GM12878 (cell line): ENCODE data around the gene TNFRSF9. TPM values are rescaled to one million over a fixed set of nuclear protein-coding genes. Genes with fewer than 3 reads are reported as not detected.

Source experiments
- ATAC-seq: fragments of 200-7000 bp; cut with Tn5 transposase; 3 replicates; pipeline ENCODE4 v1.9.1; 2020; ENCODE audit warnings: mild to moderate bottlenecking, moderate library complexity
- BruUV-seq: library from RNA; stranded (reverse); fragments of 400-500 nt; replicated peaks from 2 replicates; lab custom pipeline; 2021; lab: Mats Ljungman, UMichigan
- CTCF ChIA-PET: fragments of 300-600 bp; sonication (Branson Sonifier 250); formaldehyde crosslinking; extraction: SDS; loops from one replicate; lab custom pipeline; 2021; ENCODE audit warnings: inconsistent platforms; lab: Yijun Ruan, JAX
- POLR2A ChIA-PET: fragments of 350-600 bp; formaldehyde crosslinking; extraction: SDS; loops from one replicate; lab custom pipeline; 2021; ENCODE audit warnings: inconsistent platforms; lab: Charles Lee
- RAD21 ChIA-PET: fragments of 300-600 bp; sonication (Branson Sonifier 250); formaldehyde crosslinking; loops from one replicate; lab custom pipeline; 2023; ENCODE audit warnings: antibody characterized with exemption; ENCODE audit not compliant: unreplicated experiment; lab: Charles Lee
- SMC1A ChIA-PET: fragments of 300-600 bp; sonication (Branson Sonifier 250); formaldehyde crosslinking; loops from one replicate; lab custom pipeline; 2023; ENCODE audit not compliant: unreplicated experiment, uncharacterized antibody; lab: Charles Lee
- DNase-seq: peaks from one replicate; pipeline ENCODE4 v3.0.0-alpha.2; 2011; ENCODE audit warnings: low read depth, low spot score
- FAIRE-seq: peaks from 3 replicates; lab custom pipeline; 2011; peaks lifted over from hg19 to GRCh38; lab: Jason Lieb, UNC
- H2AFZ ChIP-seq: 2 replicates; pipeline ENCODE4 v1.6.0; 2011; ENCODE audit warnings: low read depth, low read length, control low read depth; ENCODE audit not compliant: control insufficient read depth
- H3K27ac ChIP-seq: 2 replicates; pipeline ENCODE4 v1.5.1; 2011; ENCODE audit warnings: control low read depth; ENCODE audit not compliant: control insufficient read depth, insufficient read depth
- H3K27me3 ChIP-seq, 2 experiments: replicated peaks in 1 of 2; 2 replicates each; pipeline versions ENCODE4 v1.6.0 to v1.6.1; 2011; ENCODE audit warnings: low read length in 1 of 2; ENCODE audit not compliant: control insufficient read depth in 2 of 2, insufficient read depth in 2 of 2
- H3K36me3 ChIP-seq, 2 experiments: 2 replicates each; pipeline ENCODE4 v1.5.1; 2011; ENCODE audit warnings: low read length in 1 of 2; ENCODE audit not compliant: control insufficient read depth in 2 of 2, insufficient read depth in 2 of 2
- H3K4me1 ChIP-seq: 2 replicates; pipeline ENCODE4 v1.6.1; 2011; ENCODE audit warnings: mild to moderate bottlenecking, low read length, moderate library complexity, mixed read lengths; ENCODE audit not compliant: control insufficient read depth, insufficient read depth
- H3K4me2 ChIP-seq: 2 replicates; pipeline ENCODE4 v1.6.0; 2011; ENCODE audit warnings: control low read depth; ENCODE audit not compliant: control insufficient read depth, insufficient read depth
- H3K4me3 ChIP-seq: fragments of 200-600 bp; sonication (generic); 2 replicates; pipeline ENCODE4 v1.5.1; 2016
- H3K79me2 ChIP-seq: 2 replicates; pipeline ENCODE4 v1.6.0; 2011; ENCODE audit warnings: low read length; ENCODE audit not compliant: control insufficient read depth, insufficient read depth
- H3K9ac ChIP-seq: 2 replicates; pipeline ENCODE4 v1.8.0; 2011; ENCODE audit warnings: low read length, control low read depth, mixed read lengths; ENCODE audit not compliant: control insufficient read depth, insufficient read depth
- H3K9me3 ChIP-seq: replicated peaks from 3 replicates; pipeline ENCODE4 v1.5.1; 2011; ENCODE audit warnings: mild to moderate bottlenecking, low read length; ENCODE audit not compliant: control insufficient read depth, insufficient read depth
- H4K20me1 ChIP-seq: 2 replicates; pipeline ENCODE4 v1.6.0; 2011; ENCODE audit not compliant: control insufficient read depth, insufficient read depth
- ASH2L ChIP-seq: fragments of 300-600, 200-600 bp; sonication (generic); IDR thresholded peaks from 2 replicates; pipeline ENCODE4 v1.6.1; 2017; ENCODE audit warnings: low read depth, mild to moderate bottlenecking, borderline replicate concordance
- CHD2 ChIP-seq: IDR thresholded peaks from 2 replicates; pipeline ENCODE4 v1.6.1; 2011; ENCODE audit warnings: low read depth, low read length, improper control_type of control experiment, borderline replicate concordance
- EED ChIP-seq: sonication (generic); IDR thresholded peaks from 2 replicates; pipeline ENCODE4 v1.6.1; 2016; ENCODE audit warnings: antibody characterized with exemption, low read depth
- MEF2A ChIP-seq: IDR thresholded peaks from 2 replicates; pipeline ENCODE4 v1.6.1; 2011; ENCODE audit warnings: low read depth, mild to moderate bottlenecking, low read length, moderate library complexity; ENCODE audit not compliant: insufficient read depth
- MTA2 ChIP-seq: fragments of 450-650 bp; IDR thresholded peaks from 2 replicates; pipeline ENCODE4 v1.6.1; 2016; ENCODE audit warnings: low read depth, mild to moderate bottlenecking, moderate library complexity
- MYC ChIP-seq: IDR thresholded peaks from 2 replicates; pipeline ENCODE4 v1.6.1; 2011; ENCODE audit warnings: mild to moderate bottlenecking, low read length, moderate library complexity, inconsistent platforms; ENCODE audit not compliant: insufficient read depth, insufficient replicate concordance, insufficient read length, severe bottlenecking
- NFIC ChIP-seq: IDR thresholded peaks from 2 replicates; pipeline ENCODE4 v1.6.1; 2012; ENCODE audit warnings: low read depth, mild to moderate bottlenecking, inconsistent platforms, low read length, moderate library complexity
- NR2F1 ChIP-seq: fragments of 450-650 bp; conservative IDR thresholded peaks from 2 replicates; pipeline ENCODE4 v1.6.1; 2017; ENCODE audit warnings: mild to moderate bottlenecking
- ZBED1 ChIP-seq: IDR thresholded peaks from 2 replicates; pipeline ENCODE4 v1.6.1; 2016; ENCODE audit warnings: borderline replicate concordance
- WGBS: methylation state at CpG from one replicate; pipeline ENCODE4 v1.1.6; 2016; ENCODE audit warnings: low lambda C conversion rate; ENCODE audit not compliant: insufficient replicate concordance, insufficient coverage; ENCODE audit errors: missing lambda C conversion rate; 5-methylcytosine and 5-hydroxymethylcytosine counted together
- in situ Hi-C: fragments of 300-500 bp; cut with MboI; formaldehyde crosslinking; loops from 9 replicates; pipeline ENCODE4 v1.14.3; 2018; ENCODE audit warnings: mixed read lengths
- intact Hi-C: fragments of 100-400 bp; cut with micrococcal nuclease; formaldehyde crosslinking; loops from one replicate; pipeline ENCODE4 v1.14.2; 2022; ENCODE audit not compliant: unreplicated experiment
- polyA plus RNA-seq, 11 experiments: library from polyadenylated mRNA; depleted of rRNA in 4 of 11; unstranded in 6 of 11; stranded (reverse) in 5 of 11; fragments of >200 nt; fragmentation: Nextera tagmentation in 4 of 11; fragmentation: Illumina TruSeq in 1 of 11; extraction: Ambion mirVana in 4 of 11; extraction: Trizol in 1 of 11; gene quantifications; 1 replicate in 1 of 11; 2 replicates in 10 of 11; pipeline versions ENCODE4 v1.2.1 to v1.2.3, GENCODE V29; 2011 to 2016; ENCODE audit warnings: inconsistent platforms in 2 of 11, missing spikeins in 2 of 11, low read depth in 1 of 11
- total RNA-seq, 4 experiments: library from RNA; depleted of rRNA in 3 of 4; stranded (reverse); fragments of >200 nt in 3 of 4; fragmentation: Illumina TruSeq in 1 of 4; extraction: Trizol in 1 of 4; gene quantifications; 2 replicates each; pipeline versions ENCODE4 v1.2.1 to v1.2.3, GENCODE V29; 2013 to 2021
- TF ChIP-seq, protein P1 (sequence below): fragments of 450-650 bp; IDR thresholded peaks from 2 replicates; pipeline ENCODE4 v1.6.1; 2016; ENCODE audit warnings: mild to moderate bottlenecking
- TF ChIP-seq, protein P2 (sequence below), 3 experiments: IDR thresholded peaks in 2 of 3; conservative IDR thresholded peaks in 1 of 3; 2 replicates each; pipeline ENCODE4 v1.5.1; 2011; ENCODE audit warnings: low read depth in 3 of 3, low read length in 3 of 3, mild to moderate bottlenecking in 3 of 3, control low read depth in 2 of 3, moderate library complexity in 2 of 3, inconsistent platforms in 1 of 3, mixed read lengths in 1 of 3; ENCODE audit not compliant: control insufficient read depth in 2 of 3, insufficient read depth in 1 of 3; ENCODE audit errors: extremely low read depth in 1 of 3

TNFRSF9 gene
- total and polyA plus RNA-seq, 10 of the 15 experiments (the other 5 are each of a cell fraction or from before 2014, with no cell fraction given): 2.0 to 25.6 (median 5.8) TPM

DNA sequence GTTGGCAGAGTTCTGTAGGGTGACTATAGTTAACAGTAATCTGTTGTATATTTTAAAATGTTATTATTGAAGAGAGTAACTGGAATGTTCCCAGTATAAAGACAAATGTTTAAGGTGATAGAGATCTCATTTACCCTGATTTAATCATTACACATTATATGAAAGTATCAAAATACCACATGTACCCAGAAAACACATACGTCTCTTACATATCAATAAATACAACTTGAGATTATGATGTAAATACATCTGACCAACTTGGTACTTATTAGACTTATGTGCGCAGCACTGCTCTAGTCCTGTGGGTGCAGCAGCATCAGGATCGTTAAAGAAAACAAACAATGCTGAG lies 20.2 kb upstream of the TNFRSF9 start:
- Histone ChIP-seq H3K27me3 (no peaks in the 10 kb centered on the region), H3K9ac (peak overlapping the region; percentile 93), H2AFZ (peak overlapping the region; percentile 89), H3K4me3 (peak overlapping the region; percentile 92), H3K4me2 (peak overlapping the region; percentile 87), H3K79me2 (peaks cover 44% of the 10 kb centered on the region), H3K36me3 (peaks cover 0 to 18% of the 10 kb centered on the region in 2 experiments; a peak in 3 of 4 replicates), H3K4me1 (peaks cover 6% of the 10 kb centered on the region; the same call in 1 of the 2 replicates), H3K9me3 (no peaks in the 10 kb centered on the region), H3K27ac (peak overlapping the region; percentile 91), H4K20me1 (no peaks in the 10 kb centered on the region; the same call in 1 of the 2 replicates)
- ChIA-PET CTCF (interaction anchor here (0.7 to 1.1 kb wide), 3 partner anchors 17 to 36 kb away, joined by 3 to 4 read pairs (median 4); partner anchors contain the start of gene TNFRSF9), RAD21 (interaction anchor here (0.6 to 1.4 kb wide), 2 partner anchors 19 to 206 kb away, joined by 3 to 4 read pairs; no protein-coding TSS in a partner anchor), POLR2A (interaction anchor here (0.9 to 1.5 kb wide), 3 partner anchors 14 to 21 kb away, joined by 3 to 5 read pairs (median 3); no protein-coding TSS in a partner anchor), SMC1A (interaction anchor here (2.5 kb wide), 1 partner anchor 16 kb away, joined by 5 read pairs; no protein-coding TSS in a partner anchor)
- BruUV-seq: TSS peak; percentile 98
- intact Hi-C loops: no loop called here
- WGBS: 0% methylated on average over 3 of the region's 3 CpGs
- in situ Hi-C loops: no loop called here
- no peak for ATAC-seq
- TF ChIP-seq MTA2 (no peak), NFIC (peak; percentile 44; the same call in 1 of the 2 replicates)
- FAIRE-seq: no peak
- no peak for DNase-seq

DNA sequence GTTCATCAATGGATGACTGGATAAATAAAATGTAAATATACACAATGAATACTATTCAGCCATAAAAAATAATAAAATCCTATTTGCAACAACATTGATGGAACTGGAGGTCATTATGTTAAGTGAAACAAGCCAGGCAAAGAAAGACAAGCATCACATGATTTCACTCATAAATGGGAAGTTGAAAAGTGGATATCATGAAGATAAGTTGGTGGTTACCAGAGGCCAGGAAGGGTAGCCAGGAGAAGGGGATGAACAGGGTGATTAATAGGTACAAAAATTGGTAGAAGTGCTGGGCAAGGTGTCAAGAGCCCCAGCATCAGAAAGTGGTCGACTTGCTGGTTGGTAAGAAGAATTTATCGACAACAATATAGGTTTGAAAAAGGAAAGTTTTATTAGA lies 19.5 kb upstream of the TNFRSF9 start:
- POLR2A ChIA-PET: no interaction called here
- Histone ChIP-seq H3K79me2 (peaks cover 40% of the 10 kb centered on the region), H3K27ac (no peak overlapping the region), H3K36me3 (peaks cover 0 to 13% of the 10 kb centered on the region in 2 experiments; a peak in 2 of 4 replicates), H3K4me2 (peak overlapping the region; percentile 87), H3K4me1 (peaks cover 6% of the 10 kb centered on the region; the same call in 1 of the 2 replicates), H2AFZ (no peak overlapping the region), H4K20me1 (no peaks in the 10 kb centered on the region), H3K4me3 (0 out of 2 replicates have a peak overlapping the region, but pooled peaks have one; percentile 92), H3K27me3 (no peaks in the 10 kb centered on the region), H3K9me3 (no peaks in the 10 kb centered on the region), H3K9ac (peak overlapping the region; percentile 93; the same call in 1 of the 2 replicates)
- FAIRE-seq (no peak), ATAC-seq (no peak), DNase-seq (no peak)
- BruUV-seq: no TSS peak
- 95% methylated on average over 2 of the region's 2 CpGs for WGBS
- CTCF ChIA-PET: no interaction called here
- intact Hi-C loops (no loop called here), in situ Hi-C loops (no loop called here)
- SMC1A ChIA-PET: interaction anchor here (2.5 kb wide), 1 partner anchor 16 kb away, joined by 5 read pairs; no protein-coding TSS in a partner anchor
- RAD21 ChIA-PET: no interaction called here
- TF ChIP-seq ASH2L (no peak), NR2F1 (no peak), EED (no peak), MYC (no peak), MEF2A (no peak), ZBED1 (no peak), CHD2 (no peak)
- TF ChIP-seq, protein P1, sequence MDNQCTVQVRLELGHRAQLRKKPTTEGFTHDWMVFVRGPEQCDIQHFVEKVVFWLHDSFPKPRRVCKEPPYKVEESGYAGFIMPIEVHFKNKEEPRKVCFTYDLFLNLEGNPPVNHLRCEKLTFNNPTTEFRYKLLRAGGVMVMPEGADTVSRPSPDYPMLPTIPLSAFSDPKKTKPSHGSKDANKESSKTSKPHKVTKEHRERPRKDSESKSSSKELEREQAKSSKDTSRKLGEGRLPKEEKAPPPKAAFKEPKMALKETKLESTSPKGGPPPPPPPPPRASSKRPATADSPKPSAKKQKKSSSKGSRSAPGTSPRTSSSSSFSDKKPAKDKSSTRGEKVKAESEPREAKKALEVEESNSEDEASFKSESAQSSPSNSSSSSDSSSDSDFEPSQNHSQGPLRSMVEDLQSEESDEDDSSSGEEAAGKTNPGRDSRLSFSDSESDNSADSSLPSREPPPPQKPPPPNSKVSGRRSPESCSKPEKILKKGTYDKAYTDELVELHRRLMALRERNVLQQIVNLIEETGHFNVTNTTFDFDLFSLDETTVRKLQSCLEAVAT: no peak
- TF ChIP-seq, protein P2, sequence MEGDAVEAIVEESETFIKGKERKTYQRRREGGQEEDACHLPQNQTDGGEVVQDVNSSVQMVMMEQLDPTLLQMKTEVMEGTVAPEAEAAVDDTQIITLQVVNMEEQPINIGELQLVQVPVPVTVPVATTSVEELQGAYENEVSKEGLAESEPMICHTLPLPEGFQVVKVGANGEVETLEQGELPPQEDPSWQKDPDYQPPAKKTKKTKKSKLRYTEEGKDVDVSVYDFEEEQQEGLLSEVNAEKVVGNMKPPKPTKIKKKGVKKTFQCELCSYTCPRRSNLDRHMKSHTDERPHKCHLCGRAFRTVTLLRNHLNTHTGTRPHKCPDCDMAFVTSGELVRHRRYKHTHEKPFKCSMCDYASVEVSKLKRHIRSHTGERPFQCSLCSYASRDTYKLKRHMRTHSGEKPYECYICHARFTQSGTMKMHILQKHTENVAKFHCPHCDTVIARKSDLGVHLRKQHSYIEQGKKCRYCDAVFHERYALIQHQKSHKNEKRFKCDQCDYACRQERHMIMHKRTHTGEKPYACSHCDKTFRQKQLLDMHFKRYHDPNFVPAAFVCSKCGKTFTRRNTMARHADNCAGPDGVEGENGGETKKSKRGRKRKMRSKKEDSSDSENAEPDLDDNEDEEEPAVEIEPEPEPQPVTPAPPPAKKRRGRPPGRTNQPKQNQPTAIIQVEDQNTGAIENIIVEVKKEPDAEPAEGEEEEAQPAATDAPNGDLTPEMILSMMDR (IDR thresholded peaks at IDR 0.05 in 2 of 3, conservative IDR thresholded peaks at IDR 0.05 in 1 of 3; ENCODE audit: control insufficient read depth in 2 of 3, extremely low read depth in 1 of 3, insufficient read depth in 1 of 3, low read depth in 3 of 3, low read length in 3 of 3): no peak
